Hematopoietic multipotent progenitor cell treated with erythropoietin and hydrocortisone succinate and interleukin-3 and kit ligand, for 4 days (in vitro differentiated cells): ENCODE results near the gene PPP1R1C.

Experiments used
- DNase-seq: peaks from one replicate; pipeline ENCODE4 v3.0.0-alpha.2; 2015

Gene PPP1R1C

DNA sequence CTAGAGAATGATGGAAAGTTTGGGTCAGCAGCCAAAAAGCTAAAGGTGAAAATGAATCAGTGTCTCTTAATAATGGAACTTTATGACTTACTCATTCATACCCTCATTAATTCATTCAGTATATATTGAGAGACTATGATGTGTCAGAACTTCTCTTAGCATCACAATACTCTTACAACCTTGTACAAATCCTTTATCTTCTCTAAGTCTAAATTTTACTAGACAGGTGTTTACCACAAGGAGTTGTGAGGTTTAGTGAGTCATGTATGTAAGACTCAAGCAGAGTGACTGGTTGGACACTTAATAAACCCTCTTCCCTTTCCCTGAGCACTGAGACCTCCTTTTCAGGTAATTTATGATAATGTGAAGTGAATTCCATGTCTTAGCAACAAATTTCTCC, 129.6 kb downstream of the PPP1R1C start:
- DNase-seq: no peak

DNA sequence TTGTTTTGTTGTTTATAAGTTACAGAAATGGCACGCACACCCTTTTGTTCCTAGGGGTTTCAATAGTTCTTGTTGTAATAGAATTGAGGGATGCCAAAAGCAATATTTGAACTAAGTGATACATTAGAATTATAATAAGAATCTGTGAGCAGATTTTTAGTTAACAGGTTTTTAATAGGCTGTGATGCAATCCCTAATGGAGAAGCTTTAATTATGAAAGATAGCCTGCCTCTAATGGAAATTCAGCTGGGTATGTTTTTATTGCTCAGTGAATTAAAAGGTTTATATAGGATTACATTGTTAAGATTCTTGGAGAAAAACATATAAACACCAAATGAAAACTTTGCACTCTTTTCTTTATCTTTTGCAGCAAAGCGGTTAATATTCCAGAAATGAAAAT, 131.1 kb downstream of the PPP1R1C start:
- DNase-seq: no peak

DNA sequence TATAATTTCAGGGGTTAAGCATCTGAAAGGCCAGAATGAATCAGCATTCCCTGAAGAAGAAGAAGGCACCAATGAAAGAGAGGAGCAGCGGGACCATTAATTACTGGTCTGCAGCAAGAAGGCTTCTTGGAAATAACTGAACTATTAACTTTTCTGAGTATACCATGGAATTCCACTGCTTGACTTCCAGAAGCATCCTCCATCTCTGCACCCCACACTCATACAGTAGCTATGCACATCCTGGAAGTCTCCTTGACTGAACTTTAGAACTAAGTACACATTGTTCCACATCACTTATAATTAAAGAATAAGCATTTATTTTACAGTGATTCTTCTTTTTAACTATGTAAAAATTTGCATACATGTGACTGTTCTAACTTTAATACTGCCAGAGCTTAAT, 131.5 kb downstream of the PPP1R1C start:
- no peak for DNase-seq

DNA sequence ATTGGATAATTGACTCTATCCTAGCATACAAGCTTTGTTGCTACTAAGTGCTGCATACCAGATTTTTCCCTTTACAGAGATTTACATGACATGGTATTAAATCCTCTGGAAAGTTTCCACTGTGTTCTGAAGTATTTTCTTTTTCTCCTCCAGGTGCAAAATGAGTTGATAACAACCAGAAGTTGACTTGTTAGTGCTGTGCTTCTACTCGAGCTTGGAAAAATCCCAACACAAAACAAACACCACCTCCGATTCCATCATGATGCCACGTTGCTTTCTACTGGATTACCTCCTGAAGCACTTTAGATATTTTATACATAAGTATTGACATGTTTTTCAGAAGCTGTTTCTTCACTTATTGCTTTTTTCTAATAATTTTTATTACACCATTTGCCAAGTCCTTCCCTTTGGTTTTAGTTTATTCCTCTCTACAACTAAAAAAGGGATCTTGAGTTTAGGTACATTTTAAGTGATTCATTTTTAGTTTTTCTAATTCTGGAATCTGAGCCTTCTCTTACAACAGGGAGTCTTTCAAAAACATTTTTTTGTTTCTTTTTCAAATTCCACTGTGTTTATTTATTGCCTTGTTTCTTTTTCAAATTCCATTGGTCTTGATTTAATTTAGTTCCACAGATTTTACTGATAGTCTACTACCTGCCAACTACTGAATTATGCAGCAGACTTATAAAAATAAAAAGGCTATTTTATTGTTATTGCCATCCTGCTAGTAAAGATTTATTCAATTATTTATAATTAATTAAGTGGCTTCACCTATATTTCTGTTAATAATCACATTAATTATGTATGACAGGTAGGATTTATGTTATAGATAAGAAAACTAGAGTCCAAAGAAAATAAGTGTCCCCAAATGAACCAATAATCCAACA, 143.4 kb downstream of the PPP1R1C start:
- no peak for DNase-seq

DNA sequence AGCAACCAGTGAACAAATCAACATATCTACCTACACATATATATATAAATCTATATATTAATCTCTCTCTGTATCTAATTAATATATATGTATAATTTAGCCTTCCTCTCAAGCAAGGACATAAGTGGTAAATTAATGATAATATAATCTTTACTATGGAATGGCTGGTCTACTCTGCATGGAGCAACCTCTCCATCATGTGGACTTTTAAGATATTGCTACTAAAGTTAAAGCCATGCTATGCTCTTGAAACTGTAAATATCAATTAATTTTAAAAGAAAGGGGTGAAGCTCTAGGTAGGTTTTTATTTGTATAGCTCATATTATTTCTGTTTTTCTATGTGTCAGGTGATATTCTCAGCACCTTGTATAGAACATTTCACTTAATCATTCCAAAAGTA, 147.0 kb downstream of the PPP1R1C start:
- peak; percentile 18 for DNase-seq

DNA sequence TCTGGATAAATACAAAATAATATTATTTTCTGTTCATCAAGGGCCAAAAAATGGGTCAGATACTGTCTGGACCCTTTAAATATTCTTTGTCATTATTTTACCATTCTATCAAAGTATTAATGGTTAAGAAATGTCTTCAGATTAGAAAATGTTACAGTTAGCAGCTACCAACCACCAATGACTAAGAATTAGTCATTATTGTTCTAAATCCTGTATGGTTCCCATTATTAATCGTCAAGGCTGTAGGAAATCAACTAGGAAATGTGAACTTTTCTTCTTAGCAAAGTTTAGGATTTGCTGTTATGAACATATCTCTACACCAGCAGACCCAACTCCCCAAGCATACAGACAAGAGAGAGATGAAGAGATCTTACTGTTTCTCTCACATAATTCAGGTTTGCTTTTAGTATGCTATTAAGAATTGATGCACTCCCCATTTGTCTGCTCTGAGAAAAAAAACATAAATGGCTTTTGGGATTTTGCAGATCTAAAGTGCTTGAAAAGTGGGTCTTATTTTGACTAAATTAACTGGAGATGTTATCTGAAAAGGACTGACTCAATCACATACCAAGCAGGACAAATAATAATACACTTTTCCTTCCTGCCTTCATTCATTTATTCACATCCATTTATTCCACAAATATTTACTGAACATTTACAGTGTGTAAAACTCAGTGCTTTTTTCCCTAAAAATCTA, 147.7 kb downstream of the PPP1R1C start:
- no peak for DNase-seq

DNA sequence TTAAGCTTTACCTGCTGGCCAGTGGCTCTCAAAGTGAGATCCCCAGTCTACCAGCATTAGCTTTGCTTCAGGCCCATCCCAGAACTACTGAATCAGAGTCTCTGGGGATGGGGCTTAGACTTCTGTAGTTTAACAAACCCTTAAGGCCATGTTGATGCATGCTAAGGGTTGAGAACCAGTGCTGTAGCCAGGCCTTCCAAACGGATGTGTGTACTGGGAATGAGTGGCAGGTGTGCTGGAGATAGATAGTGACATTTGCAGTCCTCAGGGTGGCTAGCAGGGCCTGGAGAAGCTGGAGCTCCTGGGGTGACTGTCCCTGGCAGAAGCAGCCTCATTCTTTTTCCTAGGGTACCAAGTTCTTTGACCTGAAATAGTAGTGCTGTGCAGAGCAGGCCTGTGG, 148.5 kb downstream of the PPP1R1C start:
- DNase-seq: no peak

DNA sequence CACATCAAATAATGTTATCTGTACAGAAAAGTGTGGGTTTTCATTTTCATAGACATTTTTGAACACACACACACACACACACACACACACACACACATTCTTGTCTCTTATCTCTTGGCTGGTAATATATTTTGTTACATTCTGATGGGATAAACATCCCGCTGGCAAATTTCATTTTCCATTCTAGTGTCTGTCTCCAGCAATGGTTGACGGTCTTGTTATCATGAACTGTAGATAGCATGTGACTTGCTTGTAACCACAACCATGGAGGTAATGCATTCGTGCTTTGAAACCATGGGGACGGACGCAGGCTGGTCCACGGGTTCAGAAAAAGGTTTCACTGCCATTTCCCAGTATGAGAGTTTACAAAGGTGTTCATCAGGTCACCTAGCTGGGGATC, 156.4 kb downstream of the PPP1R1C start:
- no peak for DNase-seq

DNA sequence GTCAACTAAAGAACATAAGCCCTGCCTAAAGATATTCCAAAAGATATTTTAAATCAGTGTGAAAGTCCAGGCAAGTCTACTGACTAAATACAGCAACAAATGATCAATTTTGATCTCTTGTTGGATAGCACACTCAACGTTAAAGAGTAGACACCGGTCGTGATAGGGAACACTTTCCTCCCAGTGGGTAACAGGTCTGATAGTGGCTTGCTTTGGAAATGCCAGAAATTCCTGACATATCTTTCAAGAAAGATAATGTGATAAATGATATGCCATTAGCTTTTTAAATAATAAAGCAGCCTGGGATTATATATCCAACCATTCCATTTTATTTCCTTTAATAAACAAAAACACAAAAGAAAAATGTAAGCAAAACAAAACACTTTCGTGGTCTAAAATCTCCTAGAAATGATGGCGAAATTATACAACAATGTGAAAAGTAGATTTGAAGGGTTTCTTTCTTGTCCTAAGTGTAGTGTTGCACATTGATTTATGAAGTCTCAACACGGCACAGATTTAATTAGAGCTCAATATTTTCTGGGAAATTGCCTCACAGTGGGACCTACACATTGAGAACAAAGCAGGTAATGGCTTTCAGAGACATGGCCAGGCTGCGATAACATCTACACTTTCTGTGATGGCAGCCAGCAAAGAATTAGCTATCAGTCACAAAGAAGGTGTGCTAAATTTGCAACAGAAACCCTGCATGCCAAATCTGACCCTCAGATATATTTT, 158.6 kb downstream of the PPP1R1C start:
- no peak for DNase-seq

DNA sequence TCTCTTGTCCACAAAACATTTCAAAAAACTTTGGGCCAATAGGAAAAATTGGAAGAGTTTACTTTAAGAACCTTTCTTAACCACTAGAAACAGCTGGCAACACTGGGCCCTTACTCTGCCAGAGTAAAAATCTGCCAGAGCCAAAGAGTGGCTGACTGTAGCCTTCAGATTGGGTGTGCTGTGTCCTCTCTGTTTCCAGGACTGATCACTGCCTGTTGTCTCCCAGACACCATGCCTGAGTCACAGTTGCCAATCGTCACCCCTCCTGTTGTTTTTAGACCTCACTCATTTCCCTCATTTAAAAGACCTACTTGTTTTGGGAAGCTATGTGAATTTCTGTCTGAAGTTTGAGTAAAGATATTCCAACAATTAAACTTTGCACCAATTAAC, 159.1 kb downstream of the PPP1R1C start:
- no peak for DNase-seq

DNA sequence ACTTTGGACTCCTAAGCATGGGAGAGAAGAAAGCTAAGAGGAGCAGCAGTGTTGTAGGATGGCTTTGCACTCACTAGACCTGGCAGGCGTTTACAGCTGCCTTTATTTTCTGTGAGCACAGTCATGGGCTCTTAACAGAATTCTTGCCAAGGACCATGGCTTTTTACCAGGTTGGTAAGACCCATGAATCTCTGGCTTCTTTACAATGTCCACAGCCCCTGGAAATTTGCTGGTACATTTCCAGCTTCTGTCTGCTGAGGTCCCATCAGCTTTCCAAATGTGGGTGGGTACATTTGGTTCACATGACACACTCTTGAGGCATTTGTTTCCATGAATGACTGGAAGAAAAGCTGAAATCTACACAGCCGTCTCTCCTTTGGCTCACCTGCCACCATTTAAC, 162.7 kb downstream of the PPP1R1C start:
- no peak for DNase-seq

DNA sequence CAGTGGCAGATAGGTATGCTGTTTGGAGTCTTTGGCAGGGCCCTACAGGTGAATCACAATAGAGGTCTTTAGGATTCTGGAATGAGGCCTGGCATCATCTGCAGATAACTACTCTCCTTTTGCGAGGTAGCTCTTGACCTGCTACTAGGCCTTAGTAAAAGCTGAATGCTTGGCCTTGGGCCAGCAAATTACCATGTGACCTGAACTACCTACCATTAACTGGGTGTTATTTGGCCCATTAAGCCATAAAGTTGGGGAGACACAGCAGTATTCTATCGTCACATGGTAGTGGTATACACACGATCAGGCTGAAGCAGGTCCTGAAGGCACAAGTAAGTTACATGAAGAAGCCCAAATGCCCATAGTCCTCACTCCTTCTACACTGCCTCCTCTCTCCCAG, 178.2 kb downstream of the PPP1R1C start:
- DNase-seq: no peak

DNA sequence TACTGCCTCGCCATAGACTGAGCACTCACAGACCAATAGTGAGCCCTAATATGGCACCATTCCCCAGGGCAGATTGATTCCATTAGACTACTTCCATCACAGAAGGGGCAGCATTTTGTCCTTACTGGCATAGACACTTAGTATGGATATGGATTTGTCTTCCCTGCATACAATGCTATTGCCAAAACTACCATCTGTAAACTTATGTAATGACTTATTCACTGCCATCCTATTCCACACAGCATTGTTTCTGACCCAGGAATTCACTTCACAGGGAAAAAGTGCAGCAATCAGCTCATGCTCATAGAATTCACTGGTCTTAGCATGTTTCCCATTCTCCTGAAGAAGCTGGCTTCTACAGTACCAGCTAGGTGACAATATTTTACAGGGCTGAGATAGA, 179.0 kb downstream of the PPP1R1C start:
- DNase-seq: no peak

DNA sequence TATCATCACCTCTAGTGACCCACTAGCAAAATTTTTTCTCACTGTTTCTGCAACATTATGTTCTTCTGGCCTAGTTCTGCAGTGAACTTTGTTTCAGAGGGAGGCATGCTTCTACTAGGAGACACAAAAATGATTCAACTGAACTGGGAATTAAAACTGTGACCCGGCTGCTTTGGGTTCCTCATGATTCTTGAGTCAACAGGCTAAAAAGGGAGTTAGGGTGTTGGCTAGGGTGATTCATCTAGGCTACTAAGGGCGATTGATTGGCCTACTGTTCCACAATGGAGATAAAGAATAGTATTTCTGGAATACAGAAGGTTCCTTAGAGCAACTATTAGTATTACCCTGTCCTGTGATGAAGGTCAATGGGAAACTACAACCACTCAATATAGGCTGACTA, 179.5 kb downstream of the PPP1R1C start:
- no peak for DNase-seq

DNA sequence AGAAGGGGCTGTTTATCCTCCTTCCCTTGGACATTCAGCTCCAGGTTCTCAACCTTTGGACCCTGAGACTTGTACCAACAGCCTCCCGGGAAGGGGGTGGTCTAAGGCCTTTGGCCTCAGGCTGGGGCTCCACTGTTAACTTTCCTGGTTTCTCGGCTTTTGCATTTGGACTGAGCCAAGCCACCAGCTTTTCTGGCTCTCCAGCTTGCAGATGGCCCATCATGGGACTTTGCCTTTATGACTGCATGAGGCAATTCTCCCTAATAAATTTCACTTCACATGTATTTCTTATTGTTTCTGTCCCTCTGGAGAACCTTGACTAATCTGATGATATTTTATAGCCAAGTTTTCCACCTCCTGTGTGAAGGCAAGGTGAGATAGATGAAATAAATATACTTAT, 180.8 kb downstream of the PPP1R1C start:
- DNase-seq: no peak

DNA sequence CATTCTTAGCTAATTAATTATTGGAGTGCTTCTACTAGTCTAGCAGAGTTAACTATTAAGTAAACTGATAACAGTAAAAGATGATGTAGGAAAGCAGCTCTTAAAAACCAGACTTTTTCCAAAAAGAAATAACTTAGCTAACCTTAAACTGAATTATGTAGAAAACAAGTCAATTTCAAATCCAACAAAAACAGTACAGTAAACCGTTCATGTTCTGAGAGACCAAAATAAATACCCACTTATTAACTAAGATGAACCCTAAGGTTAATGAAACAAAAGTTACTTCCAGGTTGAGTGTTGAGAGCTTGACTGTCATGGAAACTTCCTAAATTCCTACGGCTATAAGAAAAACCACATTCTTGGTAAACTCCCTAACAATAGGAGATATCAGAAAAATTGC, 181.2 kb downstream of the PPP1R1C start:
- no peak for DNase-seq
